OCI-LY7 (cell line): ENCODE results near the gene DNHD1. TPM values are rescaled to one million over a fixed set of nuclear protein-coding genes. Genes with fewer than 3 reads are reported as not detected.

Source experiments
- BruUV-seq: library from RNA; stranded (reverse); fragments of 400-500 nt; replicated peaks from 2 replicates; lab custom pipeline; 2021; lab: Mats Ljungman, UMichigan
- CTCF ChIA-PET: fragments of 300-600 bp; sonication (Branson Sonifier 250); formaldehyde crosslinking; loops from one replicate; lab custom pipeline; 2022; ENCODE audit warnings: antibody characterized with exemption; ENCODE audit not compliant: unreplicated experiment; lab: Charles Lee
- POLR2A ChIA-PET: fragments of 300-600 bp; sonication (Branson Sonifier 250); formaldehyde crosslinking; loops from one replicate; lab custom pipeline; 2022; ENCODE audit warnings: antibody characterized with exemption; lab: Charles Lee
- DNase-seq: peaks from one replicate; pipeline ENCODE4 v3.0.0-alpha.2; 2015; ENCODE audit warnings: low spot score
- H2AFZ ChIP-seq: fragments of 200-600 bp; sonication (generic), shearing (Covaris generic); 2 replicates; pipeline ENCODE4 v1.6.1; 2014; ENCODE audit warnings: mild to moderate bottlenecking, antibody characterized with exemption, low read length, moderate library complexity
- H3K27ac ChIP-seq: fragments of 200-600 bp; sonication (generic); 2 replicates; pipeline ENCODE4 v1.5.1; 2014; ENCODE audit warnings: mixed run types, low read depth, mild to moderate bottlenecking, moderate library complexity, low read length, inconsistent platforms; ENCODE audit not compliant: poor library complexity, severe bottlenecking
- H3K36me3 ChIP-seq: fragments of 200-600 bp; sonication (generic); 2 replicates; pipeline ENCODE4 v1.6.1; 2014; ENCODE audit warnings: mild to moderate bottlenecking, antibody characterized with exemption, low read length, moderate library complexity, mixed read lengths; ENCODE audit not compliant: insufficient read depth
- H3K4me1 ChIP-seq: fragments of 200-600 bp; sonication (generic); 2 replicates; pipeline ENCODE4 v1.5.1; 2014; ENCODE audit warnings: mild to moderate bottlenecking, low read length; ENCODE audit not compliant: insufficient read depth, poor library complexity, severe bottlenecking
- H3K4me2 ChIP-seq: fragments of 200-600 bp; sonication (generic); 2 replicates; pipeline ENCODE4 v1.6.1; 2014; ENCODE audit warnings: mild to moderate bottlenecking, low read length
- H3K4me3 ChIP-seq: fragments of 200-600 bp; sonication (generic); 2 replicates; pipeline ENCODE4 v1.5.1; 2014; ENCODE audit warnings: mild to moderate bottlenecking, low read depth, low read length; ENCODE audit not compliant: poor library complexity, severe bottlenecking
- H3K79me2 ChIP-seq: fragments of 200-600 bp; sonication (generic); 2 replicates; pipeline ENCODE4 v1.6.1; 2016; ENCODE audit warnings: low read depth, mild to moderate bottlenecking, low read length, moderate library complexity, mixed read lengths; ENCODE audit not compliant: insufficient read depth
- H3K9me2 ChIP-seq: fragments of 200-600 bp; sonication (generic); 2 replicates; pipeline ENCODE4 v1.6.1; 2016; ENCODE audit warnings: mild to moderate bottlenecking, low read length, mixed read lengths; ENCODE audit not compliant: insufficient read depth
- H3K9me3 ChIP-seq: fragments of 200-600 bp; sonication (generic); 2 replicates; pipeline ENCODE4 v1.6.1; 2014; ENCODE audit warnings: mild to moderate bottlenecking, mixed run types, low read length, mixed read lengths
- H4K20me1 ChIP-seq: fragments of 200-600 bp; sonication (generic); 2 replicates; pipeline ENCODE4 v1.6.1; 2014; ENCODE audit warnings: mild to moderate bottlenecking, antibody characterized with exemption, low read length, moderate library complexity, mixed read lengths; ENCODE audit not compliant: insufficient read depth
- CTCF ChIP-seq: fragments of 200-600 bp; sonication (generic); conservative IDR thresholded peaks from 2 replicates; pipeline ENCODE4 v1.5.1; 2014; ENCODE audit warnings: mild to moderate bottlenecking, antibody characterized with exemption, low read length, moderate library complexity, mixed read lengths
- EZH2phosphoT487 ChIP-seq: fragments of 200-600 bp; sonication (generic); IDR thresholded peaks from 2 replicates; pipeline ENCODE4 v1.6.1; 2018; ENCODE audit warnings: low read depth, borderline replicate concordance, mild to moderate bottlenecking, mixed run types, antibody characterized with exemption, low read length, moderate library complexity, mixed read lengths
- intact Hi-C: fragments of 100-400 bp; cut with micrococcal nuclease; formaldehyde crosslinking; loops from one replicate; pipeline ENCODE4 v1.10.0; 2022; ENCODE audit not compliant: unreplicated experiment
- total RNA-seq, 2 experiments: library from RNA; depleted of rRNA in 1 of 2; stranded (reverse); fragments of >200 nt in 1 of 2; shearing (Covaris generic) in 1 of 2; gene quantifications; 2 replicates each; pipeline ENCODE4 v1.2.3, GENCODE V29; 2014 to 2022

DNHD1 gene
- total RNA-seq, 2 experiments from 2014 or later: 24.3 to 52.7 TPM

DNA sequence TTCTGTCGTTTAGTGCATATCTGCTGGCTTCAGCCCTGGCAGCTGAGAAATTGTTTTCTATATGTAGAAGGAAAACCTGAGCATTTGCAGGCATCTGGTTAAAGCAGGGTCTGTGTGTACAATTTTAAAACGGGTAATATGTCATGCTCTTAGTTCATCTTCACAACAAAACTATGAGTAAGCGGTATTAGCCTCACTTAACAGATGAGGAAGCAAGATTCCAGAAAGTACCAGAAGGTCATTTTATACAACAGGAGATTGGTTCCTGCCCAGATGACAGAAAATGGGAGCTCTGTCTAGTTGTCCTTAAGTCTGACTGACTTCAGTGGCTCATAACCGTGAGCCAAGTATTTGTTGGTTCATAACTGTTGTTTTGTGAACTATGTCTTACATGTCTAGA, 14.6 kb upstream of the DNHD1 start:
- intact Hi-C loops: loop anchor here (5.0 kb wide), 1 partner anchor 120 kb away; the partner anchor contains the start of genes ILK and RRP8
- CTCF ChIA-PET: no interaction called here
- peaks cover 78% of the 10 kb centered on the region for H3K36me3 ChIP-seq

GRCh38 chr11:6483015-6483414, 14.1 kb upstream of the DNHD1 start:
- Histone ChIP-seq H3K79me2 (peaks cover 38% of the 10 kb centered on the region), H3K36me3 (peaks cover 79% of the 10 kb centered on the region), H3K4me3 (peak overlapping the region; percentile 96), H3K9me2 (no peaks in the 10 kb centered on the region), H3K9me3 (no peaks in the 10 kb centered on the region), H3K4me1 (peaks cover 22% of the 10 kb centered on the region), H4K20me1 (peaks cover 10% of the 10 kb centered on the region), H3K4me2 (peak overlapping the region; percentile 94), H2AFZ (no peak overlapping the region), H3K27ac (no peak overlapping the region)
- intact Hi-C loops: loop anchor here (5.0 kb wide), 1 partner anchor 119 kb away; the partner anchor contains the start of genes ILK and RRP8
- CTCF ChIA-PET: no interaction called here
- POLR2A ChIA-PET: interaction anchor here (0.7 to 2.1 kb wide), 6 partner anchors 10 to 167 kb away, joined by 3 to 13 read pairs (median 4); partner anchors contain the start of genes TPP1 and TRIM3
- BruUV-seq: no TSS peak
- DNase-seq: no peak
- TF ChIP-seq CTCF: no peak
- TF ChIP-seq EZH2phosphoT487: no peak

More for the DNA sequence above, 14.6 kb upstream of the DNHD1 start:
- no peak for TF ChIP-seq EZH2phosphoT487
- TF ChIP-seq CTCF: no peak
- peak overlapping the region; percentile 94 for H3K4me2 ChIP-seq
- POLR2A ChIA-PET: interaction anchor here (0.6 to 2.1 kb wide), 14 partner anchors 8 to 201 kb away, joined by 3 to 13 read pairs (median 4); partner anchors contain the start of genes MRPL17, TPP1 and TRIM3
- H3K9me2 ChIP-seq: no peaks in the 10 kb centered on the region
- BruUV-seq: no TSS peak
- H3K27ac ChIP-seq: peak overlapping the region; percentile 70
- H3K4me3 ChIP-seq: peak overlapping the region; percentile 96
- H3K79me2 ChIP-seq: peaks cover 38% of the 10 kb centered on the region
- H2AFZ ChIP-seq: no peak overlapping the region
- peaks cover 10% of the 10 kb centered on the region for H4K20me1 ChIP-seq
- no peaks in the 10 kb centered on the region for H3K9me3 ChIP-seq
- peaks cover 22% of the 10 kb centered on the region for H3K4me1 ChIP-seq
- DNase-seq: no peak

DNA sequence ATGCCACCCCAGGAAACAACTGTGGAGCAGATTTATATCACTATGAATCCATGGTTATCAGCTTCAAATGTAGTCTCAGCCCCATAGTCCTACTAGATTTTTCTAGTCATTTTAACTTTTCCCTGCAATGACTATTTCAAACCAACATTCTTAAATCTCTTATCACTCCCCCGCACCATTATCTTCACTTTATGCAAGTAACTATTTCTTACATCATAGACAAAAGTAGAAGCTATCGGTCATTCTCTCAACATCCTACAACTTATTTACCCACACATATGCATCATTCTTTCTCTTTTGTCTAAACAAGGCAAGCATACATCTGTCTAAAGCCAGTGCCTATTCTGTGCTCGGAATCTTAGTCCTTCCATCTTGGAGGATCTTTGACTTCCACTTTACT, 11.4 kb upstream of the DNHD1 start:
- no TSS peak for BruUV-seq
- Histone ChIP-seq H3K9me3 (no peaks in the 10 kb centered on the region), H3K4me2 (no peak overlapping the region), H3K27ac (no peak overlapping the region), H3K4me1 (peaks cover 13% of the 10 kb centered on the region), H3K36me3 (peaks cover 86% of the 10 kb centered on the region), H3K79me2 (peaks cover 29% of the 10 kb centered on the region), H3K4me3 (no peak overlapping the region), H4K20me1 (peaks cover 10% of the 10 kb centered on the region), H3K9me2 (no peaks in the 10 kb centered on the region), H2AFZ (no peak overlapping the region)
- intact Hi-C loops: no loop called here
- POLR2A ChIA-PET: interaction anchor here (0.8 to 2.4 kb wide), 3 partner anchors 9 to 13 kb away, joined by 3 to 7 read pairs (median 5); no protein-coding TSS in a partner anchor
- DNase-seq: no peak
- CTCF ChIA-PET: no interaction called here
- TF ChIP-seq CTCF (no peak), EZH2phosphoT487 (no peak)
